HEK293 (cell line): ENCODE data around the gene TLCD3A.
A peak's percentile ranks its signal among the peaks of the same experiment; 100 is the strongest.

ENCODE experiments used
- KLF10 ChIP-seq: fragments of 450-650 bp; IDR thresholded peaks from 2 replicates; pipeline ENCODE4 v1.5.1; 2018; ENCODE audit warnings: missing biosample characterization, mild to moderate bottlenecking, missing genetic modification characterization
- MYNN ChIP-seq: fragments of 450-650 bp; formaldehyde crosslinking; IDR thresholded peaks from 2 replicates; pipeline ENCODE4 v1.5.1; 2016; ENCODE audit warnings: missing biosample characterization, missing genetic modification characterization, borderline replicate concordance
- MZF1 ChIP-seq: fragments of 450-650 bp; formaldehyde crosslinking; IDR thresholded peaks from 2 replicates; pipeline ENCODE4 v1.5.1; 2017; ENCODE audit warnings: missing biosample characterization, missing genetic modification characterization, borderline replicate concordance
- REPIN1 ChIP-seq: fragments of 450-650 bp; formaldehyde crosslinking; IDR thresholded peaks from 2 replicates; pipeline ENCODE4 v1.5.1; 2017; ENCODE audit warnings: missing biosample characterization, missing genetic modification characterization, low read depth
- SALL2 ChIP-seq: fragments of 450-650 bp; formaldehyde crosslinking; IDR thresholded peaks from 2 replicates; pipeline ENCODE4 v1.5.0; 2017; ENCODE audit warnings: missing biosample characterization, mild to moderate bottlenecking, missing genetic modification characterization, borderline replicate concordance
- ZBTB49 ChIP-seq: fragments of 450-650 bp; formaldehyde crosslinking; IDR thresholded peaks from 2 replicates; pipeline ENCODE4 v1.5.1; 2016; ENCODE audit warnings: missing biosample characterization, missing genetic modification characterization, low read depth
- ZNF114 ChIP-seq: fragments of 450-650 bp; formaldehyde crosslinking; IDR thresholded peaks from 2 replicates; pipeline ENCODE4 v1.5.0; 2017; ENCODE audit warnings: missing biosample characterization, missing genetic modification characterization
- ZNF302 ChIP-seq: fragments of 450-650 bp; formaldehyde crosslinking; IDR thresholded peaks from 2 replicates; pipeline ENCODE4 v1.5.1; 2016; ENCODE audit warnings: missing biosample characterization, missing genetic modification characterization, low read depth
- ZNF391 ChIP-seq: fragments of 450-650 bp; formaldehyde crosslinking; IDR thresholded peaks from 2 replicates; pipeline ENCODE4 v1.5.1; 2016; ENCODE audit warnings: low read depth, missing biosample characterization, missing genetic modification characterization, borderline replicate concordance
- ZNF426 ChIP-seq: fragments of 450-650 bp; formaldehyde crosslinking; IDR thresholded peaks from 2 replicates; pipeline ENCODE4 v1.5.1; 2017; ENCODE audit warnings: missing biosample characterization, missing genetic modification characterization, mild to moderate bottlenecking, inconsistent platforms, moderate library complexity
- ZNF639 ChIP-seq: fragments of 450-650 bp; formaldehyde crosslinking; IDR thresholded peaks from 2 replicates; pipeline ENCODE4 v1.5.1; 2016; ENCODE audit warnings: missing biosample characterization, missing genetic modification characterization
- ZNF664 ChIP-seq: fragments of 450-650 bp; formaldehyde crosslinking; IDR thresholded peaks from 2 replicates; pipeline ENCODE4 v1.5.1; 2016; ENCODE audit warnings: missing biosample characterization, missing genetic modification characterization
- TF ChIP-seq, protein P1 (sequence below): fragments of 450-650 bp; formaldehyde crosslinking; IDR thresholded peaks from 2 replicates; pipeline ENCODE4 v1.5.1; 2016; ENCODE audit warnings: missing biosample characterization, missing genetic modification characterization, borderline replicate concordance
- TF ChIP-seq, protein P2 (sequence below): fragments of 450-650 bp; formaldehyde crosslinking; IDR thresholded peaks from 2 replicates; pipeline ENCODE4 v1.5.1; 2016; ENCODE audit warnings: missing biosample characterization, missing genetic modification characterization
- TF ChIP-seq, protein P3 (sequence below): fragments of 450-650 bp; formaldehyde crosslinking; IDR thresholded peaks from 2 replicates; pipeline ENCODE4 v1.5.1; 2016; ENCODE audit warnings: missing biosample characterization, missing genetic modification characterization
- TF ChIP-seq, protein P4 (sequence below): fragments of 450-650 bp; formaldehyde crosslinking; conservative IDR thresholded peaks from 2 replicates; pipeline ENCODE4 v1.5.1; 2016; ENCODE audit warnings: low read depth, missing biosample characterization, missing genetic modification characterization
- TF ChIP-seq, protein P5 (sequence below): fragments of 450-650 bp; formaldehyde crosslinking; IDR thresholded peaks from 2 replicates; pipeline ENCODE4 v1.5.1; 2017; ENCODE audit warnings: missing biosample characterization, missing genetic modification characterization
- TF ChIP-seq, protein P6 (sequence below): fragments of 450-650 bp; formaldehyde crosslinking; IDR thresholded peaks from 2 replicates; pipeline ENCODE4 v1.5.1; 2016; ENCODE audit warnings: missing biosample characterization, missing genetic modification characterization

The TLCD3A gene

DNA sequence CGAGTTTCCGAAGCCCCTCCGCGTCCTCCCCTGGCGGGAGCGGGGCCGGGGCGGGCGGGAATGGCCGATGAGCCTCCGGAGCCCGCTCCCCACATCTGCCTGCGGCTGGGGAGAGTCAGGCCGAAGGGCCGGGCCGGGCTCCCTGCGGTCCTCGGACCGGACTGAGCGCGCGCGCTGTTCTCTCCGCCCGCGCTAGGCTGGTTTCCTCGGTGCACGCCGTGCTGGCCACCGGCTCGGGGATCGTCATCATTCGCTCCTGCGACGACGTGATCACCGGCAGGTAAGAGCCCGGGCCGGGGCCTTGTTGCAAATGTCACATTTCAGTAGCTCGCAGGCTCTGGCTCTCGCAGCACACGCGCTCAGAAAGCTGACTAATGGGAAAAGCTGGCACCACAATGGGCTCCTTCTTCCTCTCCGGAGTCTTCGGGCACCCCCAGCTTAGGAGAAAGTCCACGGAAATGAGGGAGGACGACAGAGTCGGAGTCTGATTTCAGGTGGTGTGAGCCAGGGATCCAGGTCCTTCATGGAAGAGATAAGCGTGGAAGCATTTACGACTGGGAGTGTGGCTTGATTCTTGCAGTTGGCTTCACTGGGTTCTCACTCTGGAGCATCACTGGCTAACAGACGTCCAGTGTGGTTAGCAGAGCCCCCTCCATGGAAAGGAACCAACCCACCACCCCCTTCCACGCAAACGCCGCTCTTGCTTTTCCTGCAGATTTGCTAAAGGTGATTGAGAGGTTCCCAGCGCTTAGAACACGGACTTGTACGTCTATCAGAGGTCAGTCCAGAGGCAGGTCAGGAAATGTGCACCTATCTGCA, 715 bp downstream of the TLCD3A start (continued):
- TF ChIP-seq, protein P1, sequence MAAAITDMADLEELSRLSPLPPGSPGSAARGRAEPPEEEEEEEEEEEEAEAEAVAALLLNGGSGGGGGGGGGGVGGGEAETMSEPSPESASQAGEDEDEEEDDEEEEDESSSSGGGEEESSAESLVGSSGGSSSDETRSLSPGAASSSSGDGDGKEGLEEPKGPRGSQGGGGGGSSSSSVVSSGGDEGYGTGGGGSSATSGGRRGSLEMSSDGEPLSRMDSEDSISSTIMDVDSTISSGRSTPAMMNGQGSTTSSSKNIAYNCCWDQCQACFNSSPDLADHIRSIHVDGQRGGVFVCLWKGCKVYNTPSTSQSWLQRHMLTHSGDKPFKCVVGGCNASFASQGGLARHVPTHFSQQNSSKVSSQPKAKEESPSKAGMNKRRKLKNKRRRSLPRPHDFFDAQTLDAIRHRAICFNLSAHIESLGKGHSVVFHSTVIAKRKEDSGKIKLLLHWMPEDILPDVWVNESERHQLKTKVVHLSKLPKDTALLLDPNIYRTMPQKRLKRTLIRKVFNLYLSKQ (tag by site-specific recombination): no peak
- TF ChIP-seq ZNF426 (tag by site-specific recombination): no peak
- no peak for TF ChIP-seq ZNF391 (tag by site-specific recombination)
- TF ChIP-seq, protein P2, sequence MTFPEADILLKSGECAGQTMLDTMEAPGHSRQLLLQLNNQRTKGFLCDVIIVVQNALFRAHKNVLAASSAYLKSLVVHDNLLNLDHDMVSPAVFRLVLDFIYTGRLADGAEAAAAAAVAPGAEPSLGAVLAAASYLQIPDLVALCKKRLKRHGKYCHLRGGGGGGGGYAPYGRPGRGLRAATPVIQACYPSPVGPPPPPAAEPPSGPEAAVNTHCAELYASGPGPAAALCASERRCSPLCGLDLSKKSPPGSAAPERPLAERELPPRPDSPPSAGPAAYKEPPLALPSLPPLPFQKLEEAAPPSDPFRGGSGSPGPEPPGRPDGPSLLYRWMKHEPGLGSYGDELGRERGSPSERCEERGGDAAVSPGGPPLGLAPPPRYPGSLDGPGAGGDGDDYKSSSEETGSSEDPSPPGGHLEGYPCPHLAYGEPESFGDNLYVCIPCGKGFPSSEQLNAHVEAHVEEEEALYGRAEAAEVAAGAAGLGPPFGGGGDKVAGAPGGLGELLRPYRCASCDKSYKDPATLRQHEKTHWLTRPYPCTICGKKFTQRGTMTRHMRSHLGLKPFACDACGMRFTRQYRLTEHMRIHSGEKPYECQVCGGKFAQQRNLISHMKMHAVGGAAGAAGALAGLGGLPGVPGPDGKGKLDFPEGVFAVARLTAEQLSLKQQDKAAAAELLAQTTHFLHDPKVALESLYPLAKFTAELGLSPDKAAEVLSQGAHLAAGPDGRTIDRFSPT (tag by site-specific recombination): 0 out of 2 replicates have a peak, but pooled peaks have one; percentile 14
- no peak for TF ChIP-seq REPIN1 (tag by site-specific recombination)
- no peak for TF ChIP-seq MZF1 (tag by site-specific recombination)
- no peak for TF ChIP-seq ZNF302 (tag by site-specific recombination)
- TF ChIP-seq MYNN (tag by site-specific recombination): no peak
- no peak for TF ChIP-seq ZNF664
- TF ChIP-seq, protein P3, sequence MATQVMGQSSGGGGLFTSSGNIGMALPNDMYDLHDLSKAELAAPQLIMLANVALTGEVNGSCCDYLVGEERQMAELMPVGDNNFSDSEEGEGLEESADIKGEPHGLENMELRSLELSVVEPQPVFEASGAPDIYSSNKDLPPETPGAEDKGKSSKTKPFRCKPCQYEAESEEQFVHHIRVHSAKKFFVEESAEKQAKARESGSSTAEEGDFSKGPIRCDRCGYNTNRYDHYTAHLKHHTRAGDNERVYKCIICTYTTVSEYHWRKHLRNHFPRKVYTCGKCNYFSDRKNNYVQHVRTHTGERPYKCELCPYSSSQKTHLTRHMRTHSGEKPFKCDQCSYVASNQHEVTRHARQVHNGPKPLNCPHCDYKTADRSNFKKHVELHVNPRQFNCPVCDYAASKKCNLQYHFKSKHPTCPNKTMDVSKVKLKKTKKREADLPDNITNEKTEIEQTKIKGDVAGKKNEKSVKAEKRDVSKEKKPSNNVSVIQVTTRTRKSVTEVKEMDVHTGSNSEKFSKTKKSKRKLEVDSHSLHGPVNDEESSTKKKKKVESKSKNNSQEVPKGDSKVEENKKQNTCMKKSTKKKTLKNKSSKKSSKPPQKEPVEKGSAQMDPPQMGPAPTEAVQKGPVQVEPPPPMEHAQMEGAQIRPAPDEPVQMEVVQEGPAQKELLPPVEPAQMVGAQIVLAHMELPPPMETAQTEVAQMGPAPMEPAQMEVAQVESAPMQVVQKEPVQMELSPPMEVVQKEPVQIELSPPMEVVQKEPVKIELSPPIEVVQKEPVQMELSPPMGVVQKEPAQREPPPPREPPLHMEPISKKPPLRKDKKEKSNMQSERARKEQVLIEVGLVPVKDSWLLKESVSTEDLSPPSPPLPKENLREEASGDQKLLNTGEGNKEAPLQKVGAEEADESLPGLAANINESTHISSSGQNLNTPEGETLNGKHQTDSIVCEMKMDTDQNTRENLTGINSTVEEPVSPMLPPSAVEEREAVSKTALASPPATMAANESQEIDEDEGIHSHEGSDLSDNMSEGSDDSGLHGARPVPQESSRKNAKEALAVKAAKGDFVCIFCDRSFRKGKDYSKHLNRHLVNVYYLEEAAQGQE (tag by site-specific recombination): 0 out of 2 replicates have a peak, but pooled peaks have one; percentile 21
- TF ChIP-seq, protein P4, sequence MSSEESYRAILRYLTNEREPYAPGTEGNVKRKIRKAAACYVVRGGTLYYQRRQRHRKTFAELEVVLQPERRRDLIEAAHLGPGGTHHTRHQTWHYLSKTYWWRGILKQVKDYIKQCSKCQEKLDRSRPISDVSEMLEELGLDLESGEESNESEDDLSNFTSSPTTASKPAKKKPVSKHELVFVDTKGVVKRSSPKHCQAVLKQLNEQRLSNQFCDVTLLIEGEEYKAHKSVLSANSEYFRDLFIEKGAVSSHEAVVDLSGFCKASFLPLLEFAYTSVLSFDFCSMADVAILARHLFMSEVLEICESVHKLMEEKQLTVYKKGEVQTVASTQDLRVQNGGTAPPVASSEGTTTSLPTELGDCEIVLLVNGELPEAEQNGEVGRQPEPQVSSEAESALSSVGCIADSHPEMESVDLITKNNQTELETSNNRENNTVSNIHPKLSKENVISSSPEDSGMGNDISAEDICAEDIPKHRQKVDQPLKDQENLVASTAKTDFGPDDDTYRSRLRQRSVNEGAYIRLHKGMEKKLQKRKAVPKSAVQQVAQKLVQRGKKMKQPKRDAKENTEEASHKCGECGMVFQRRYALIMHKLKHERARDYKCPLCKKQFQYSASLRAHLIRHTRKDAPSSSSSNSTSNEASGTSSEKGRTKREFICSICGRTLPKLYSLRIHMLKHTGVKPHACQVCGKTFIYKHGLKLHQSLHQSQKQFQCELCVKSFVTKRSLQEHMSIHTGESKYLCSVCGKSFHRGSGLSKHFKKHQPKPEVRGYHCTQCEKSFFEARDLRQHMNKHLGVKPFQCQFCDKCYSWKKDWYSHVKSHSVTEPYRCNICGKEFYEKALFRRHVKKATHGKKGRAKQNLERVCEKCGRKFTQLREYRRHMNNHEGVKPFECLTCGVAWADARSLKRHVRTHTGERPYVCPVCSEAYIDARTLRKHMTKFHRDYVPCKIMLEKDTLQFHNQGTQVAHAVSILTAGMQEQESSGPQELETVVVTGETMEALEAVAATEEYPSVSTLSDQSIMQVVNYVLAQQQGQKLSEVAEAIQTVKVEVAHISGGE (tag by site-specific recombination): no peak; the same call in 1 of the 2 replicates
- TF ChIP-seq ZNF639: no peak
- TF ChIP-seq, protein P5, sequence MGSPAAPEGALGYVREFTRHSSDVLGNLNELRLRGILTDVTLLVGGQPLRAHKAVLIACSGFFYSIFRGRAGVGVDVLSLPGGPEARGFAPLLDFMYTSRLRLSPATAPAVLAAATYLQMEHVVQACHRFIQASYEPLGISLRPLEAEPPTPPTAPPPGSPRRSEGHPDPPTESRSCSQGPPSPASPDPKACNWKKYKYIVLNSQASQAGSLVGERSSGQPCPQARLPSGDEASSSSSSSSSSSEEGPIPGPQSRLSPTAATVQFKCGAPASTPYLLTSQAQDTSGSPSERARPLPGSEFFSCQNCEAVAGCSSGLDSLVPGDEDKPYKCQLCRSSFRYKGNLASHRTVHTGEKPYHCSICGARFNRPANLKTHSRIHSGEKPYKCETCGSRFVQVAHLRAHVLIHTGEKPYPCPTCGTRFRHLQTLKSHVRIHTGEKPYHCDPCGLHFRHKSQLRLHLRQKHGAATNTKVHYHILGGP (tag by site-specific recombination): no peak
- TF ChIP-seq, protein P6, sequence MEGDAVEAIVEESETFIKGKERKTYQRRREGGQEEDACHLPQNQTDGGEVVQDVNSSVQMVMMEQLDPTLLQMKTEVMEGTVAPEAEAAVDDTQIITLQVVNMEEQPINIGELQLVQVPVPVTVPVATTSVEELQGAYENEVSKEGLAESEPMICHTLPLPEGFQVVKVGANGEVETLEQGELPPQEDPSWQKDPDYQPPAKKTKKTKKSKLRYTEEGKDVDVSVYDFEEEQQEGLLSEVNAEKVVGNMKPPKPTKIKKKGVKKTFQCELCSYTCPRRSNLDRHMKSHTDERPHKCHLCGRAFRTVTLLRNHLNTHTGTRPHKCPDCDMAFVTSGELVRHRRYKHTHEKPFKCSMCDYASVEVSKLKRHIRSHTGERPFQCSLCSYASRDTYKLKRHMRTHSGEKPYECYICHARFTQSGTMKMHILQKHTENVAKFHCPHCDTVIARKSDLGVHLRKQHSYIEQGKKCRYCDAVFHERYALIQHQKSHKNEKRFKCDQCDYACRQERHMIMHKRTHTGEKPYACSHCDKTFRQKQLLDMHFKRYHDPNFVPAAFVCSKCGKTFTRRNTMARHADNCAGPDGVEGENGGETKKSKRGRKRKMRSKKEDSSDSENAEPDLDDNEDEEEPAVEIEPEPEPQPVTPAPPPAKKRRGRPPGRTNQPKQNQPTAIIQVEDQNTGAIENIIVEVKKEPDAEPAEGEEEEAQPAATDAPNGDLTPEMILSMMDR (tag by site-specific recombination): no peak
- no peak for TF ChIP-seq SALL2
- no peak for TF ChIP-seq ZBTB49 (tag by site-specific recombination)
- TF ChIP-seq KLF10 (tag by site-specific recombination): 0 out of 2 replicates have a peak, but pooled peaks have one; percentile 1
- TF ChIP-seq ZNF114 (tag by site-specific recombination): no peak
